Measurements from ENCODE around the gene TMEM245.
A peak's percentile ranks its signal among the peaks of the same experiment; 100 is the strongest.

The TMEM245 gene

GRCh38 chr9:109120204-109120789 is 550 bp upstream of the TMEM245 start:
- DNase-seq = no peak
- Mint-ChIP-seq H3K27me3 (no peaks in the 10 kb centered on the region), H3K9me3 (no peaks in the 10 kb centered on the region), H3K4me3 (peak overlapping the region; percentile 92), H3K4me1 (ENCODE audit: low read depth) (peaks cover 39% of the 10 kb centered on the region), H3K36me3 (ENCODE audit: low read depth) (peaks cover 31% of the 10 kb centered on the region), H3K27ac (peak overlapping the region; percentile 92)

DNA sequence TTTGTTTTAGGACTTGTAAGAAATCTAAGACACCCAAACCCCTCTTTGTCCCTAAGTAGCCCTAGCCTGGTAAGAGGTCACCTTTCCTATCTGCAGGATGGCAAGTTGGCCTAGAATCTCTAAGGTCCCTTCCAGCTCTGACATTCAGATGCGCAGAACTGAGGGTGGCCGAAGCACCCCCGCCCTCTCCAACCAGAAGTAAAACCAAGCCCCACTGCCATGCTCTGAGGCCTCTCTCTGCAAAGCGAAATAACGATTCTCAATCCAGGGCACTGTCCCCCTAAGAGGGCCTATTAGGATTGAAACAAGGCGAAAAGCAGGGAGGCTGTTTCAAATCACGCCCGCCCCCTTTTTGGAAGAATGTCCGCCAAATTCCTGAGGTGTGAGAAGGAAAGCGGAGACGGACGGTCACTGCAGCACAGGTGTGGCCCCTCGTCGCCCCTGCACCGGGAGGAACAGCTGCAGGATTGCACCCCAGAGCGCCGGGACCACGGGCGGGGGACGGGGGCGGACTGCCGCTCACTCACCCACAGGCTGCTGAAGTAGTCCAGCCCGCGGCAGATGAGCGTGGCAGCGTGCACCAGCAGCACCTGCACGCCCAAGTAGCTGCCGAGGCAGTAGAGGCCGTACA is 824 bp downstream of the TMEM245 start:
- peaks cover 53% of the 10 kb centered on the region for H3K4me1 Mint-ChIP-seq (ENCODE audit: low read depth)
- peak overlapping the region; percentile 92 for H3K4me3 Mint-ChIP-seq
- no peaks in the 10 kb centered on the region for H3K27me3 Mint-ChIP-seq
- no peak for DNase-seq
- H3K27ac Mint-ChIP-seq = peak overlapping the region; percentile 92
- H3K9me3 Mint-ChIP-seq = no peaks in the 10 kb centered on the region
- H3K36me3 Mint-ChIP-seq (ENCODE audit: low read depth) = peaks cover 42% of the 10 kb centered on the region

- Mint-ChIP-seq H3K4me1 (ENCODE audit: low read depth) (peaks cover 61% of the 10 kb centered on the region), H3K27ac (peak overlapping the region; percentile 92), H3K4me3 (peak overlapping the region; percentile 92), H3K36me3 (ENCODE audit: low read depth) (peaks cover 47% of the 10 kb centered on the region), H3K9me3 (no peaks in the 10 kb centered on the region), H3K27me3 (no peaks in the 10 kb centered on the region)
- DNase-seq = peak; percentile 38
Measured at GRCh38 chr9:109117856-109118807, 1.6 kb downstream of the TMEM245 start.

- no peaks in the 10 kb centered on the region for H3K27me3 Mint-ChIP-seq
- peak overlapping the region; percentile 23 for H3K4me3 Mint-ChIP-seq
- H3K36me3 Mint-ChIP-seq (ENCODE audit: low read depth) = peaks cover 47% of the 10 kb centered on the region
- peaks cover 80% of the 10 kb centered on the region for H3K4me1 Mint-ChIP-seq (ENCODE audit: low read depth)
- DNase-seq = no peak
- peak overlapping the region; percentile 76 for H3K27ac Mint-ChIP-seq
- H3K9me3 Mint-ChIP-seq = no peaks in the 10 kb centered on the region
Measured at GRCh38 chr9:109115931-109116526, 3.7 kb downstream of the TMEM245 start.

GRCh38 chr9:109114670-109115069 is 5.1 kb downstream of the TMEM245 start:
- no peaks in the 10 kb centered on the region for H3K27me3 Mint-ChIP-seq
- H3K27ac Mint-ChIP-seq = peak overlapping the region; percentile 81
- peaks cover 47% of the 10 kb centered on the region for H3K36me3 Mint-ChIP-seq (ENCODE audit: low read depth)
- peaks cover 84% of the 10 kb centered on the region for H3K4me1 Mint-ChIP-seq (ENCODE audit: low read depth)
- H3K9me3 Mint-ChIP-seq = no peaks in the 10 kb centered on the region
- no peak for DNase-seq
- peak overlapping the region; percentile 18 for H3K4me3 Mint-ChIP-seq

- H3K4me3 Mint-ChIP-seq = peak overlapping the region; percentile 16
- H3K27me3 Mint-ChIP-seq = no peaks in the 10 kb centered on the region
Measured at GRCh38 chr9:109113892-109114609, 5.7 kb downstream of the TMEM245 start.

GRCh38 chr9:109113254-109113653 is 6.5 kb downstream of the TMEM245 start:
- Mint-ChIP-seq H3K27ac (peak overlapping the region; percentile 26), H3K27me3 (no peaks in the 10 kb centered on the region), H3K36me3 (ENCODE audit: low read depth) (peaks cover 38% of the 10 kb centered on the region), H3K9me3 (no peaks in the 10 kb centered on the region), H3K4me1 (ENCODE audit: low read depth) (peaks cover 93% of the 10 kb centered on the region), H3K4me3 (no peak overlapping the region)
- no peak for DNase-seq

More at GRCh38 chr9:109113892-109114609, 5.7 kb downstream of the TMEM245 start:
- H3K9me3 Mint-ChIP-seq = no peaks in the 10 kb centered on the region
- H3K27ac Mint-ChIP-seq = peak overlapping the region; percentile 81
- no peak for DNase-seq
- peaks cover 89% of the 10 kb centered on the region for H3K4me1 Mint-ChIP-seq (ENCODE audit: low read depth)
- H3K36me3 Mint-ChIP-seq (ENCODE audit: low read depth) = peaks cover 46% of the 10 kb centered on the region

GRCh38 chr9:109110329-109111021 is 9.3 kb downstream of the TMEM245 start:
- Mint-ChIP-seq H3K27ac (peak overlapping the region; percentile 91), H3K36me3 (ENCODE audit: low read depth) (peaks cover 25% of the 10 kb centered on the region), H3K4me3 (peak overlapping the region; percentile 58), H3K4me1 (ENCODE audit: low read depth) (peaks cover 85% of the 10 kb centered on the region), H3K9me3 (no peaks in the 10 kb centered on the region), H3K27me3 (no peaks in the 10 kb centered on the region)
- no peak for DNase-seq

GRCh38 chr9:109109967-109110328 is 9.8 kb downstream of the TMEM245 start:
- H3K27ac Mint-ChIP-seq = peak overlapping the region; percentile 91
- H3K4me3 Mint-ChIP-seq = peak overlapping the region; percentile 58
- H3K9me3 Mint-ChIP-seq = no peaks in the 10 kb centered on the region
- no peak for DNase-seq
- no peaks in the 10 kb centered on the region for H3K27me3 Mint-ChIP-seq
- H3K4me1 Mint-ChIP-seq (ENCODE audit: low read depth) = peaks cover 86% of the 10 kb centered on the region
- H3K36me3 Mint-ChIP-seq (ENCODE audit: low read depth) = peaks cover 28% of the 10 kb centered on the region

DNA sequence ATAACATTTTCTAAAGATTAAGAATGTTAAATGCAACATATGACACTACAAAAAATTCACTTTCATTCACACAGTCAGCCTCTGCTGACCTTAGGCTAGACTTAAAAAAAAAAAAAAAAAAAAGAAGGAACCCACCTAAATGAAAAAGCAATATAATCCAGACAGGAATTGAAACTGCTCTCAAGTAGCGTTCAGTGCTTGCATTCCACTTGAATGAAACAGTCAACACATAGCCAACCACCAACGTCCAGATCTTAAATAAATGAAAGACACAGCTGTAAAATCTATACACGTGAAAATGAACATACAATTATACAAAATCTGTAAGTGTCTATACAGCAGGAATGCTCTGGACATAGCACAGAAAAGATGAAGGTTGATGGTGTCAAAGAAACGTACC is 11.4 kb downstream of the TMEM245 start:
- DNase-seq = no peak
- Mint-ChIP-seq H3K9me3 (peaks cover 2% of the 10 kb centered on the region), H3K4me3 (peak overlapping the region; percentile 49), H3K36me3 (ENCODE audit: low read depth) (peaks cover 27% of the 10 kb centered on the region), H3K4me1 (ENCODE audit: low read depth) (peaks cover 76% of the 10 kb centered on the region), H3K27me3 (no peaks in the 10 kb centered on the region), H3K27ac (peak overlapping the region; percentile 94)

DNA sequence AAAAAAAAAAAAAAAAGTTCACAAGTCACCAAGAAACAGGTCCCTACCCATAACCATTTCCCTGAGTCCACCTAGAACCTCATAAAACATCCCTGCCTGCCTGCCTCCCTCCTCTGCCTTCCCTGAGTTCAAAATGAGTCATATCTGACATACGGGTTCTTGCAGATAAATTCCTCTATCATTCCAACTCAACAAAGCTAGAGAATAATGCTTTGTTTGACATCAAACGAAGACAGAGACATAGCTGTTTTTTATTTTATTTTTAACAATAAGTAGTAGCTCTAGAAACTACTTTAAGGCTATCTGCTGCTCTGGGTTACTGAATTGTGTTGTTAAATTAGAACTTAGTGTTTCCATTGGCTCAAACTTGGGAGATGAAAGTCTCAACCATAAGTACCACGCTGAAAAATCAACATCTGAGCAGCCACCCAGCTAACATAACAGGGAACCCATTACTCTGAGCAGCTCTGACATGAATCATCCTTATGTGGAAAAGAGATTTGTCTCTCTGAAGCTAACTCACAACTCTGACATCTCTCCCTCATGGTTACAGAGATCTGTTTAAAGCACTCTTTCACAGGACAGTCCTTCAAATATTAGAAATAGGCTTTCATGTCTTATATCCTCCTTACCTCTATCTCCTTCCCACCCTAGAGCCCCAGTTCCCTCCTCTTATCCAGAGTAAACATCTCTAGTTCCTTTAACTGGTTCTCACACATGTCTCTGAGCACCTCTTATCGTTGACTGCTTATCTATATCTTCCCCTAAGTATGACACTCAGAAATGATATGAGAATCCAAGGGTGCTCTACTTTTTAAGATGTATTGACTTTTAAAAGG is 12.1 kb downstream of the TMEM245 start:
- Mint-ChIP-seq H3K4me1 (ENCODE audit: low read depth) (peaks cover 76% of the 10 kb centered on the region), H3K27ac (peak overlapping the region; percentile 94), H3K36me3 (ENCODE audit: low read depth) (peaks cover 34% of the 10 kb centered on the region), H3K27me3 (no peaks in the 10 kb centered on the region), H3K9me3 (peaks cover 5% of the 10 kb centered on the region), H3K4me3 (peak overlapping the region; percentile 49)
- DNase-seq = no peak

DNA sequence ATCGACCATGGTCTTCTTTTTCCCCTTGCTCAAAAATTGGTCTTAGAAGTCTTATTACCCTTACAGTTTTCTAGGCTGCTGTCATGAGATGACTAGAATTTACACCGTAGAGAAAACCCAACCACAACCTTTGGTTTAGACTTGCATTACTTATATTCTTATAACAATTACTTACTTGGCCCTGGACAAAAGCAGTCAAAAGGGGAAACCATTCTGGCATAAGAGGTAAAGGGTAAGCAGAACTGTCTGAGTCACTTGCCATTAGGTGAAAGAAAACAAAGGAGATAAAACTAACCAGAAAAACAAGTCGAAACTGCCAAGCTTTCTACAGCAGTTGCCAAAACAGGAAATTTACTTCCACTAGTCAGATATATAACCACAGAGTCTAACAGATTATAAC is 17.9 kb downstream of the TMEM245 start:
- H3K27me3 Mint-ChIP-seq = no peaks in the 10 kb centered on the region
- H3K4me1 Mint-ChIP-seq (ENCODE audit: low read depth) = peaks cover 73% of the 10 kb centered on the region
- peak overlapping the region; percentile 87 for H3K27ac Mint-ChIP-seq
- H3K4me3 Mint-ChIP-seq = peak overlapping the region; percentile 38
- DNase-seq = no peak
- H3K9me3 Mint-ChIP-seq = peaks cover 5% of the 10 kb centered on the region
- H3K36me3 Mint-ChIP-seq (ENCODE audit: low read depth) = peaks cover 63% of the 10 kb centered on the region

DNA sequence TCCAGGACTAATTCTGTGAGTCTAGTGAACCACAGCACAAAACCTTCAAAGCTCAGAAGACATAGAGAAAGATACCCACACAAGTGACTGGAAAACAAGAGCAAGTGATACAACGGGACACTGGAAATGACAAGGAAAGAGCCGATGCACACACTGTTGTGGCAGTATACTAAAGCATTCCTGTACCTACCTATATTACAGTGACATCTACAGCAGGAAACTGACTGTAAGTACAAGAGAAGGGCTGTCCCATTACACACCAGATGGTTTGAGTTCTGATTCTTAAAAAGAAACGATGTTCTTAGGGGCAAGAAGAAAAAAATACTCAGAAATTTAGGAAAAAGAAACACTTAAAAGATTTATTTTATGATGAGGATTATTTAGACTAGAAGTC is 18.5 kb downstream of the TMEM245 start:
- H3K27ac Mint-ChIP-seq = peak overlapping the region; percentile 87
- H3K9me3 Mint-ChIP-seq = peaks cover 5% of the 10 kb centered on the region
- DNase-seq = no peak
- H3K27me3 Mint-ChIP-seq = no peaks in the 10 kb centered on the region
- H3K4me1 Mint-ChIP-seq (ENCODE audit: low read depth) = peaks cover 74% of the 10 kb centered on the region
- H3K36me3 Mint-ChIP-seq (ENCODE audit: low read depth) = peaks cover 59% of the 10 kb centered on the region
- H3K4me3 Mint-ChIP-seq = peak overlapping the region; percentile 38
